AG09319 (cell line): ENCODE data around the gene BICDL1.
"Not testable (repeated sequence)": the region's sequence is repeated elsewhere in the genome, so short reads cannot be mapped to it uniquely, and the experiment has no call there.

Experiments used
- DNase-seq: peaks from one replicate; pipeline ENCODE4 v3.0.0-alpha.2; 2010; ENCODE audit warnings: low read depth; ENCODE audit errors: extremely low read depth
- CTCF ChIP-seq: IDR thresholded peaks from 2 replicates; pipeline ENCODE4 v1.5.1; 2011; ENCODE audit warnings: low read depth, mild to moderate bottlenecking, inconsistent platforms, low read length, moderate library complexity

The BICDL1 gene

GRCh38 chr12:120041386-120042231, 52.6 kb downstream of the BICDL1 start:
- no peak for DNase-seq
- no peak for TF ChIP-seq CTCF

GRCh38 chr12:120045367-120045766, 56.3 kb downstream of the BICDL1 start:
- not testable (repeated sequence) for DNase-seq

DNA sequence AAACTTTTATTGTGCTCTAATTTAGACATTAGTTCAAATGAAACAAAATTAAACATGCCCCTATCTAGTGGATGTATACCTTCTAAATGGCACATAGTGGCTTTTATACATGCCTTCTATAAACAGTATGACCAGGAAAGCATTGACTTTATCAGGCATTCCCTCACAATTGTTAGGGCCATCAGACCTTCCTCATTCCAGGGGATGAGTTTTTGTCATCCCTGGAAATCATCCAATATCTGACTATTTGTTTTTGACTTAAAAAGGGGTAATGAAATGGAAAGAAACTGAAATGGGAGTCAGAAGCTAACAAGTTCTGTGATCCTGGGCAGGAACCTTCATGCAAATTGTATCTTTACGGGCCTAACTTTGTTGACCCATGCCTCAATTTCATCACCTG, 58.0 kb downstream of the BICDL1 start:
- no peak for DNase-seq
- no peak for TF ChIP-seq CTCF

GRCh38 chr12:120048263-120048662, 59.2 kb downstream of the BICDL1 start:
- DNase-seq = no peak
- TF ChIP-seq CTCF = no peak

DNA sequence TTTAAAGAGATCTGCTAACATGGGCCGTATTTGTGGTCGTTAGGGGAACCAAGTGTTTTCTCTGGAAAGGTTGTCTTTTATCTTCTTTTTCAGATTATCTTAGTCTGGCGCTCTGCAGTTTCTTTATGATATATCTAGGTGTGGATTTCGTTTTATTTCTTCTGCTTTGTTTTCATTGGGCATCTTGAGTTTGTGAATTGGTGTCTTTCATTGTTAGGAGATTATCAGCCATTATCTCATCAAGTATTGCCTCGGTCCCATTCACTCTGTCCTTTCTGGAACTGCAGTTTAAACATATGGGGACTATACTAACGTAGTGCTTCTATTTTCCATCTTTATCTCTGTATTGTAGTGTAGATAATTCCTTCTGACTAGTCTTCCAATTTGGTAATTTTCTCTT, 60.4 kb downstream of the BICDL1 start:
- TF ChIP-seq CTCF = no peak
- no peak for DNase-seq

GRCh38 chr12:120051535-120051934, 62.5 kb downstream of the BICDL1 start:
- no peak for TF ChIP-seq CTCF
- no peak for DNase-seq

GRCh38 chr12:120054293-120054692, 65.3 kb downstream of the BICDL1 start:
- DNase-seq = no peak
- TF ChIP-seq CTCF = no peak
